ENCODE measurements around the gene NR3C2. TPM values are rescaled to one million over a fixed set of nuclear protein-coding genes. Genes with fewer than 3 reads are reported as not detected.
A peak's percentile ranks its signal among the peaks of the same experiment; 100 is the strongest.

The NR3C2 gene
- polyA plus RNA-seq, 6 donors from 2014 or later: 2.4 to 6.4 (median 3.9) TPM

GRCh38 chr4:148079961-148080360 is 362.3 kb downstream of the NR3C2 start:
- no peaks in the 10 kb centered on the region for H3K27me3 Mint-ChIP-seq
- ATAC-seq (ENCODE audit: low read depth in 2 of 2): no peak
- H3K9me3 Mint-ChIP-seq: peaks cover 9 to 33% (median 19%) of the 10 kb centered on the region in 7 donors
- no peak overlapping the region for H3K4me3 Mint-ChIP-seq
- H3K36me3 Mint-ChIP-seq: peaks cover 47 to 51% of the 10 kb centered on the region in 2 donors
- H3K27ac Mint-ChIP-seq: no peak overlapping the region
- H3K4me1 Mint-ChIP-seq: peaks cover 0 to 4% (median under 1%) of the 10 kb centered on the region in 3 donors
- DNase-seq: no peak

DNA sequence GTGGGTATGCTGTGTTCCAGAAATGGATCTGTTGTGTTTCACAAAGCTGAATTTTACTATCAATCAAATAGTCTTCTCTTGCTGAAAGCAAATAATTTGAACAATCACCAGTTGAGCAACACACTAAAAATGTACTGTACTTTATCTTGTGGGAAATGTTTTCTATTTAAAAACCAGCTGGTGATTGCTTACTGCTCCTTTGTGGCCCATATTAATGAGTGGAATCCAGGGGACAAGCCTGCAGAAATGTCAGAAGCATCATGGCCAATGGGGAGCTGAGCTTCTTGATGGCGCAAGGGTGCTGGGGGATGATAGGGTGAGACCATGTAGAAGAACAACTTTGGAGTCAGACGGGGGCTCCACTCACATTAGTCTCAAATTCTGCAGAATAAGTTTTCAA is 364.2 kb downstream of the NR3C2 start:
- no peaks in the 10 kb centered on the region for H3K4me1 Mint-ChIP-seq
- no peak overlapping the region for H3K4me3 Mint-ChIP-seq
- H3K36me3 Mint-ChIP-seq: peaks cover 57 to 61% of the 10 kb centered on the region in 2 donors
- ATAC-seq (ENCODE audit: low read depth in 2 of 2) (no peak), DNase-seq (no peak)
- no peaks in the 10 kb centered on the region for H3K27me3 Mint-ChIP-seq
- H3K27ac Mint-ChIP-seq: no peak overlapping the region
- H3K9me3 Mint-ChIP-seq: peaks cover 14 to 47% (median 30%) of the 10 kb centered on the region in 7 donors

- peaks cover 14 to 47% (median 31%) of the 10 kb centered on the region in 7 donors for H3K9me3 Mint-ChIP-seq
- H3K36me3 Mint-ChIP-seq: peaks cover 57 to 61% of the 10 kb centered on the region in 2 donors
- no peak for ATAC-seq (ENCODE audit: low read depth in 2 of 2)
- no peaks in the 10 kb centered on the region for H3K4me1 Mint-ChIP-seq
- H3K27me3 Mint-ChIP-seq: no peaks in the 10 kb centered on the region
- H3K4me3 Mint-ChIP-seq: no peak overlapping the region
- no peak for DNase-seq
- no peak overlapping the region for H3K27ac Mint-ChIP-seq
Observed at GRCh38 chr4:148077581-148077980, 364.6 kb downstream of the NR3C2 start.

DNA sequence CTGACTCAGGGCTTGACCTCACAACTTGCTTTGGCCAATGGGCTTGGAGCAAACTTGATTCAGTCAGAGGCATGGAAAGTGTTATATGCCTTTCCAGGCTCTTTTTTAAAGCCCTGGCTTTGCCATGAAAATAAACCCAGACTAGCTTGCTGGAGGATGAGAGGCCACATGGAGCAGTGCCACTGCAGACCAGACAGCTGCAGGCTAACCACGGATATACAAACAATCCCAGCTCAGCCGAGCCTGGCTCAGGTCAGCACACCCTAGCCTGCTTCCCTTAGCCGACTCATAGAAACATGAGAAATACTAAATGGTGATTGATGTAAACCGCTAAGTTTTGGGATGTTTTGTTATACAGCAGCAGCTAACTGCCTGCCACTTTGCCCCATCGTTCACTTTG is 365.2 kb downstream of the NR3C2 start:
- Mint-ChIP-seq H3K27me3 (no peaks in the 10 kb centered on the region), H3K4me1 (no peaks in the 10 kb centered on the region), H3K4me3 (no peak overlapping the region), H3K9me3 (peaks cover 14 to 47% (median 31%) of the 10 kb centered on the region in 7 donors), H3K36me3 (peaks cover 56 to 60% of the 10 kb centered on the region in 2 donors), H3K27ac (no peak overlapping the region)
- DNase-seq: no peak
- ATAC-seq (ENCODE audit: low read depth in 2 of 2): no peak

GRCh38 chr4:148075438-148075837 is 366.8 kb downstream of the NR3C2 start:
- no peak overlapping the region for H3K27ac Mint-ChIP-seq
- no peaks in the 10 kb centered on the region for H3K27me3 Mint-ChIP-seq
- no peak for DNase-seq
- no peak for ATAC-seq (ENCODE audit: low read depth in 2 of 2)
- H3K4me1 Mint-ChIP-seq: no peaks in the 10 kb centered on the region
- peaks cover 43 to 48% of the 10 kb centered on the region in 2 donors for H3K36me3 Mint-ChIP-seq
- H3K9me3 Mint-ChIP-seq: peaks cover 14 to 47% (median 31%) of the 10 kb centered on the region in 7 donors
- no peak overlapping the region for H3K4me3 Mint-ChIP-seq

DNA sequence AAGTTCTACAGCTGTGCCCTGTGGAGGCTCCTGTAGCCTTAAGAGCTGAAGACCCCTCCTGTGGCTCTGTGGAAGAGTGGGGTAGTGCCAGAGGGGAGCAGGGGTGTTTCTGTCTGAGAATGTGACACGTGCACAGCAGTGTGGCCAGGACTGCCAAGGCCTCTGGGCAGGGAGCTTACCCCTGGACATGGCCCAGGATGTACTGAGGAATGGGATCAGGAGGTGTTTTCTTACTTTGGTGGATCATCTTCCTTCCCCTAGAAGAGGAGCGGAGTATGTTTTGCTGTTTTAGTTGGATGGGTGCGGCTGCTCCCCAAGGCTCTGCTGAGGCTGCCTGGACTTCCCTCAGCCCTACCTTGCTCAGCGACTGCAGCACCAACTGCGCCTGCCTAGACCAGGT is 367.8 kb downstream of the NR3C2 start:
- no peak for ATAC-seq (ENCODE audit: low read depth in 2 of 2)
- DNase-seq: no peak
- H3K27ac Mint-ChIP-seq: peak overlapping the region in 2 of 6 donors; percentile 12 to 24
- peaks cover 14 to 47% (median 31%) of the 10 kb centered on the region in 7 donors for H3K9me3 Mint-ChIP-seq
- H3K27me3 Mint-ChIP-seq: no peaks in the 10 kb centered on the region
- H3K4me3 Mint-ChIP-seq: no peak overlapping the region
- no peaks in the 10 kb centered on the region for H3K4me1 Mint-ChIP-seq
- peaks cover 37 to 43% of the 10 kb centered on the region in 2 donors for H3K36me3 Mint-ChIP-seq

GRCh38 chr4:148073349-148073748 is 368.9 kb downstream of the NR3C2 start:
- Mint-ChIP-seq H3K4me1 (no peaks in the 10 kb centered on the region), H3K4me3 (no peak overlapping the region), H3K27me3 (no peaks in the 10 kb centered on the region), H3K36me3 (peaks cover 33 to 35% of the 10 kb centered on the region in 2 donors), H3K9me3 (peaks cover 14 to 47% (median 31%) of the 10 kb centered on the region in 7 donors), H3K27ac (no peak overlapping the region)
- DNase-seq (no peak), ATAC-seq (ENCODE audit: low read depth in 2 of 2) (no peak)

GRCh38 chr4:148072789-148073188 is 369.4 kb downstream of the NR3C2 start:
- DNase-seq (no peak), ATAC-seq (ENCODE audit: low read depth in 2 of 2) (no peak)
- Mint-ChIP-seq H3K27me3 (no peaks in the 10 kb centered on the region), H3K27ac (no peak overlapping the region), H3K4me3 (no peak overlapping the region), H3K4me1 (no peaks in the 10 kb centered on the region), H3K36me3 (peaks cover 29 to 33% of the 10 kb centered on the region in 2 donors), H3K9me3 (peaks cover 12 to 42% (median 29%) of the 10 kb centered on the region in 7 donors)

- Mint-ChIP-seq H3K36me3 (peaks cover 18 to 27% of the 10 kb centered on the region in 2 donors), H3K27me3 (no peaks in the 10 kb centered on the region), H3K4me3 (no peak overlapping the region), H3K9me3 (peaks cover 11 to 30% (median 23%) of the 10 kb centered on the region in 7 donors), H3K4me1 (no peaks in the 10 kb centered on the region), H3K27ac (no peak overlapping the region)
- ATAC-seq (ENCODE audit: low read depth in 2 of 2) (no peak), DNase-seq (no peak)
Observed at GRCh38 chr4:148071009-148071408, 371.2 kb downstream of the NR3C2 start.

DNA sequence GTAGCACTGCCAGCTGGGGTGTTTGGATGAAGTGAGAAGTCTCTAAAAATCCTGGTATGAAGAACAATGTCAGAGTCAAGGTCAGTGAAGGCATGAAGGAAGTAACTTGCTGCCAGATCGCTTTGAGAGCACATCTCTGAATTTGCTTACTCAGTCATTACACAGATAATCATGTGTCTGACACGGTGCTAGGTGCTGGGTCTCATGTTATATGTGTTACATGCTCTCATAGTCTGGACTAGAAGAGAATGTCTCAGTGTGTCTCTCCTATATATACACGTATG is 372.4 kb downstream of the NR3C2 start:
- Mint-ChIP-seq H3K27ac (no peak overlapping the region), H3K4me1 (no peaks in the 10 kb centered on the region), H3K9me3 (peaks cover 4 to 20% (median 11%) of the 10 kb centered on the region in 7 donors), H3K27me3 (no peaks in the 10 kb centered on the region), H3K36me3 (peaks cover 10 to 16% of the 10 kb centered on the region in 2 donors), H3K4me3 (no peak overlapping the region)
- ATAC-seq (ENCODE audit: low read depth in 2 of 2) (no peak), DNase-seq (no peak)

DNA sequence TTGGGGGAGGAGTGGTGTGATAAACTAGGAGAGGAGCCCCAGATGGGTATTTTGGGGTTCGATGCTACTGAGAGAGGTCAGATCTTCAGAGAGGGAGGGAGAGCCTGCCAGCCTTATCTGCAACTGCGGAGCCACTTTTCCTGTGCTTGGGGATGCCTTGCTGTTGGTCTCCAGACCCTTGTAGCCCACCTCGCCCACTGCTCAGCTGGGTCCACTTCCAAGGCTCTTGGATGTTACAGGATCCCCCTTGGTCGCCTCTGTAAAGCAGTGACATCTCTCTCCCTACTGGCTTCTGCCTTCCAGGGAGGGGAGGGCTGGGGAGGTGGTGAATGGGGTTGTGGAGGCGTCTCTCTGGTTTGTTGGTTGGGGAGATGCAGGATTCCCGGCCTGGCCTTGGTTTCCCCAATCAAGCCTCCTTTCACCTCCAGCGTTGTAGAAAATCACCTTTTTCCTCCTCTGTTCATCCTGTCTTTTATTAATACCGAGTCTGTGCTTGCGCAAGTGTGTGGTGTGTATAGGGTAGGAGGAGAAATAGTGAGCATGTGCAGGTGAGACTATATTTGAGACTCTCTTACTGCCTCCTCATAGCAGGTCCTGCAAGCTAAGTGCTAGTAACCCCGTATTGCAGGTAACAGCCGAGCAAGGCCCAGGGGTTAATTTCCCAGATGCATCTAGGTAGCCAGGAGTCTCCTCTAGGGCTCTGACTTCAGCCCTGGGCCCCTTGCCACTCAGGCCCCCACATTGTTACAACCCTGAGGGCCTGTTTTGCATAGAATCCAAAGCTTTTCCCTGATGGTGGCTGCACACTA is 372.9 kb downstream of the NR3C2 start:
- Mint-ChIP-seq H3K4me1 (no peaks in the 10 kb centered on the region), H3K27ac (no peak overlapping the region), H3K27me3 (no peaks in the 10 kb centered on the region), H3K36me3 (peaks cover 5 to 10% of the 10 kb centered on the region in 2 donors), H3K4me3 (no peak overlapping the region), H3K9me3 (peaks cover 1 to 17% (median 6%) of the 10 kb centered on the region in 7 donors)
- ATAC-seq (ENCODE audit: low read depth in 2 of 2) (no peak), DNase-seq (no peak)

DNA sequence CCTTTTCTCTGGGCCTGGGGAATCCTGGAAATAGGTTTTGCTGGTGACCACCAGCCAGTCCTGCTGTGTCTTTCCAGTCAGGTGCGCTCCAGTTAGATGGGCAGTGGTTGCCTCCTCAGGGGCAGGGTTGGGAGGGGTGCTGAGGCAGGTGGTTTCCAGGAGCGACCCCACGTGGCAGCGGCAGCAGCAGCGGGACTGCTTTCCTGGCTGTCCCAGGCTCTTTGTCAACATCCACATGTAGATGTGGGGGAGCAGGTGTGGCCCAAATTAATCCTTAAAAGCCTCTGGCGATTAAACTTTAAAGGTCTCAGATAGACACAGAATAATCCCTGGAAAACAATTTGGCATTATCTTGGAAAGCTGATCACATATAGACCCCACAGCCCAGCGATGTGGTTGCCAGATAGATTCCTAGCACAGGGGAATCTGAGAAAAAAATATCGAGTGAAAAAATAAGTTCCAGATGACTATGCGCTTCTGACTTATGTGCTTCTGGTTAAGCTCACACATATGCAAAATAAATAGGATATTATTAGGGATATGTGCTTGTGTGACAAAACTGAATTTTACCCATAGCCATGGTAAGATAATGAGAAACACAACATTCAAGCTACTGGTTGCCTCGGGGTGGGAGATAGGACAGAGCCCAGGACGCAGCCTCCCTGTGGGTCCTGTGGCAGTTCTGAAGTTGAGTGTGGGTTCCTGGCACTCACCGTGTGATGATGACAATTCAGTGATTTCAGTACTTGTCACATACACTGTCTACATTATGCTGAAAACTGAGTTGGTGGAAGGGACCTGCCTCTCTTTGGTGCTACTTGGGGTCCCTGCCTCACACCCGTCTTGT is 373.9 kb downstream of the NR3C2 start:
- DNase-seq (no peak), ATAC-seq (ENCODE audit: low read depth in 2 of 2) (no peak)
- Mint-ChIP-seq H3K27me3 (no peaks in the 10 kb centered on the region), H3K4me1 (no peaks in the 10 kb centered on the region), H3K9me3 (peaks cover 0 to 8% (median 0%) of the 10 kb centered on the region in 7 donors), H3K4me3 (no peak overlapping the region), H3K27ac (peak overlapping the region in 1 of 6 donors; percentile 51), H3K36me3 (peaks cover 0 to under 1% of the 10 kb centered on the region in 2 donors)

- no peaks in the 10 kb centered on the region for H3K4me1 Mint-ChIP-seq
- H3K27me3 Mint-ChIP-seq: no peaks in the 10 kb centered on the region
- ATAC-seq (ENCODE audit: low read depth in 2 of 2): no peak
- peaks cover 0 to 3% (median 0%) of the 10 kb centered on the region in 7 donors for H3K9me3 Mint-ChIP-seq
- DNase-seq: no peak
- no peak overlapping the region for H3K4me3 Mint-ChIP-seq
- H3K27ac Mint-ChIP-seq: no peak overlapping the region
- H3K36me3 Mint-ChIP-seq: no peaks in the 10 kb centered on the region
Observed at GRCh38 chr4:148067301-148067916, 374.8 kb downstream of the NR3C2 start.
